SK-N-SH treated with all-trans-retinoic acid at 6 μM for 48 hours (cell line): ENCODE data around the gene CPSF4L.

Experiments
- ARNTL ChIP-seq: fragments of 450-650 bp; formaldehyde crosslinking; IDR thresholded peaks from 2 replicates; pipeline ENCODE4 v1.5.0; 2020; ENCODE audit warnings: low read depth, mild to moderate bottlenecking, moderate library complexity, borderline replicate concordance
- ESRRG ChIP-seq: fragments of 250-450 bp; sonication (Bioruptor Pico); IDR thresholded peaks from 2 replicates; pipeline ENCODE4 v1.6.1; 2021; ENCODE audit warnings: mild to moderate bottlenecking
- OSR1 ChIP-seq: fragments of 250-450 bp; sonication (Bioruptor Pico); IDR thresholded peaks from 2 replicates; pipeline ENCODE4 v1.8.0; 2022; ENCODE audit warnings: moderate library complexity, mild to moderate bottlenecking, inconsistent platforms
- PATZ1 ChIP-seq: fragments of 250-450 bp; sonication (Bioruptor Pico); IDR thresholded peaks from 2 replicates; pipeline ENCODE4 v1.8.0; 2020; ENCODE audit warnings: mild to moderate bottlenecking, moderate library complexity, borderline replicate concordance
- PPARA ChIP-seq: fragments of 250-450 bp; sonication (Bioruptor Pico); IDR thresholded peaks from 2 replicates; pipeline ENCODE4 v1.5.0; 2020; ENCODE audit warnings: mild to moderate bottlenecking, borderline replicate concordance
- RARB ChIP-seq: fragments of 250-450 bp; sonication (Bioruptor Pico); IDR thresholded peaks from 2 replicates; pipeline ENCODE4 v1.8.0; 2021; ENCODE audit warnings: mild to moderate bottlenecking, moderate library complexity
- ZFP30 ChIP-seq: fragments of 450-650 bp; formaldehyde crosslinking; IDR thresholded peaks from 2 replicates; pipeline ENCODE4 v1.5.0; 2022; ENCODE audit warnings: mild to moderate bottlenecking, moderate library complexity
- ZNF8 ChIP-seq: fragments of 450-650 bp; formaldehyde crosslinking; IDR thresholded peaks from 2 replicates; pipeline ENCODE4 v1.5.0; 2020; ENCODE audit warnings: mild to moderate bottlenecking, moderate library complexity
- TF ChIP-seq, protein P1 (sequence below): fragments of 250-450 bp; sonication (Bioruptor Pico); IDR thresholded peaks from 2 replicates; pipeline ENCODE4 v1.5.1; 2021; ENCODE audit warnings: mild to moderate bottlenecking, moderate library complexity
- TF ChIP-seq, protein P2 (sequence below): fragments of 250-450 bp; sonication (Bioruptor Pico); IDR thresholded peaks from 2 replicates; pipeline ENCODE4 v1.5.0; 2020; ENCODE audit warnings: mild to moderate bottlenecking, moderate library complexity

DNA sequence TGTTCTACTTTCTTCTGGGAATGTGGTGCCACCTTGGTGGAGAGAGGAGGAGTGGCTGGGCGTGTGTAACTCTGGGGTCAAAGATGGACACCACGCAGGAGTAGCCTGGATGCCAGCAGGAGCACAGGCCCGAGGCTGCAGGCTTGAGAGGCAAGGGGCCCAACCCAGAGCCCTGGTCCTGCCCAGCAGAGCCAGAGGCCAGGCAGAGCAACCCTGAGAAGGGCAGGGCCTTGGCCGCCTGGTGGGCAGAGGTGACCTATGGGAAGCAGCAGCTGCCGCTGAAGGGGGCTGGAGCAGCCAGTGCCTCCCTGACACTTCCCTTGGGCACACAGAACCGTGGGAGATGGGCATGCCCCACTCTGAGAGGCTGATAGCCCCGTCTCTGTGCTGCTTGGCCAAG is 18.0 kb upstream of the CPSF4L start:
- TF ChIP-seq ZFP30 (no peak), PATZ1 (no peak), ESRRG (CRISPR knock-in tag) (no peak), RARB (CRISPR knock-in tag) (no peak), OSR1 (CRISPR knock-in tag) (no peak), ZNF8 (CRISPR knock-in tag) (no peak), PPARA (CRISPR knock-in tag) (no peak), ARNTL (CRISPR knock-in tag) (no peak)
- TF ChIP-seq, protein P1, sequence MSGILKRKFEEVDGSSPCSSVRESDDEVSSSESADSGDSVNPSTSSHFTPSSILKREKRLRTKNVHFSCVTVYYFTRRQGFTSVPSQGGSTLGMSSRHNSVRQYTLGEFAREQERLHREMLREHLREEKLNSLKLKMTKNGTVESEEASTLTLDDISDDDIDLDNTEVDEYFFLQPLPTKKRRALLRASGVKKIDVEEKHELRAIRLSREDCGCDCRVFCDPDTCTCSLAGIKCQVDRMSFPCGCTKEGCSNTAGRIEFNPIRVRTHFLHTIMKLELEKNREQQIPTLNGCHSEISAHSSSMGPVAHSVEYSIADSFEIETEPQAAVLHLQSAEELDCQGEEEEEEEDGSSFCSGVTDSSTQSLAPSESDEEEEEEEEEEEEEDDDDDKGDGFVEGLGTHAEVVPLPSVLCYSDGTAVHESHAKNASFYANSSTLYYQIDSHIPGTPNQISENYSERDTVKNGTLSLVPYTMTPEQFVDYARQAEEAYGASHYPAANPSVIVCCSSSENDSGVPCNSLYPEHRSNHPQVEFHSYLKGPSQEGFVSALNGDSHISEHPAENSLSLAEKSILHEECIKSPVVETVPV (CRISPR knock-in tag): no peak
- TF ChIP-seq, protein P2, sequence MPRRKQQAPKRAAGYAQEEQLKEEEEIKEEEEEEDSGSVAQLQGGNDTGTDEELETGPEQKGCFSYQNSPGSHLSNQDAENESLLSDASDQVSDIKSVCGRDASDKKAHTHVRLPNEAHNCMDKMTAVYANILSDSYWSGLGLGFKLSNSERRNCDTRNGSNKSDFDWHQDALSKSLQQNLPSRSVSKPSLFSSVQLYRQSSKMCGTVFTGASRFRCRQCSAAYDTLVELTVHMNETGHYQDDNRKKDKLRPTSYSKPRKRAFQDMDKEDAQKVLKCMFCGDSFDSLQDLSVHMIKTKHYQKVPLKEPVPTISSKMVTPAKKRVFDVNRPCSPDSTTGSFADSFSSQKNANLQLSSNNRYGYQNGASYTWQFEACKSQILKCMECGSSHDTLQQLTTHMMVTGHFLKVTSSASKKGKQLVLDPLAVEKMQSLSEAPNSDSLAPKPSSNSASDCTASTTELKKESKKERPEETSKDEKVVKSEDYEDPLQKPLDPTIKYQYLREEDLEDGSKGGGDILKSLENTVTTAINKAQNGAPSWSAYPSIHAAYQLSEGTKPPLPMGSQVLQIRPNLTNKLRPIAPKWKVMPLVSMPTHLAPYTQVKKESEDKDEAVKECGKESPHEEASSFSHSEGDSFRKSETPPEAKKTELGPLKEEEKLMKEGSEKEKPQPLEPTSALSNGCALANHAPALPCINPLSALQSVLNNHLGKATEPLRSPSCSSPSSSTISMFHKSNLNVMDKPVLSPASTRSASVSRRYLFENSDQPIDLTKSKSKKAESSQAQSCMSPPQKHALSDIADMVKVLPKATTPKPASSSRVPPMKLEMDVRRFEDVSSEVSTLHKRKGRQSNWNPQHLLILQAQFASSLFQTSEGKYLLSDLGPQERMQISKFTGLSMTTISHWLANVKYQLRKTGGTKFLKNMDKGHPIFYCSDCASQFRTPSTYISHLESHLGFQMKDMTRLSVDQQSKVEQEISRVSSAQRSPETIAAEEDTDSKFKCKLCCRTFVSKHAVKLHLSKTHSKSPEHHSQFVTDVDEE (CRISPR knock-in tag): no peak
